IPS-NIHi11 (cell line): Measurements from ENCODE around the gene CRACR2A.

Source experiments
- DNase-seq: peaks from one replicate; pipeline ENCODE4 v3.0.0; 2012; ENCODE audit warnings: mixed read lengths, low spot score

Gene CRACR2A

GRCh38 chr12:3751151-3752095, 1.5 kb downstream of the CRACR2A start:
- DNase-seq, result no peak

GRCh38 chr12:3750616-3751015, 2.3 kb downstream of the CRACR2A start:
- DNase-seq, result no peak

- DNase-seq, result no peak
Observed at GRCh38 chr12:3748620-3749019, 4.3 kb downstream of the CRACR2A start.

GRCh38 chr12:3747976-3748619, 4.8 kb downstream of the CRACR2A start:
- DNase-seq, result no peak

GRCh38 chr12:3747543-3747942, 5.4 kb downstream of the CRACR2A start:
- no peak for DNase-seq

DNA sequence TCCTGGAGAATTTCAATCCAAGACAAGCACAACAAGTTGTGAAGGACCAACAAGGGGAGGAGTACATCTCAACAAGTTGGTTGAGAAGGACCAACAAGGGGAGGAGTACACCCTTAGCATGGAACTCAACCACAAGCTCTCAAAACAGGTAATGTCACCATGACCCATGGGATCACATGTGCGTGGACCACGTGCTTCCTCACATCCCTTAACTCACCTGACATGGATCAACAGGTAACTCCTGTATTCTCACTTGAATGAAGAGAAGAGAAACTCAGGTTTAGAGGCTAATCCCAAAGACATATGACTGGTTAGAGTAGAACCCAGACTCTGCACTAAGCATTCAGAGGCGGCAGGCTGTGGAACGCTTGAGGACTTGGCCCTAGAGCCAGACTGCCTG, 6.2 kb downstream of the CRACR2A start:
- no peak for DNase-seq

- no peak for DNase-seq
Observed at GRCh38 chr12:3745152-3745551, 7.8 kb downstream of the CRACR2A start.

- DNase-seq, result no peak
Observed at GRCh38 chr12:3744229-3744901, 8.5 kb downstream of the CRACR2A start.

GRCh38 chr12:3743803-3744202, 9.1 kb downstream of the CRACR2A start:
- no peak for DNase-seq

GRCh38 chr12:3741882-3742672, 10.8 kb downstream of the CRACR2A start:
- no peak for DNase-seq

- DNase-seq, result no peak
Observed at GRCh38 chr12:3740480-3741231, 12.3 kb downstream of the CRACR2A start.

DNA sequence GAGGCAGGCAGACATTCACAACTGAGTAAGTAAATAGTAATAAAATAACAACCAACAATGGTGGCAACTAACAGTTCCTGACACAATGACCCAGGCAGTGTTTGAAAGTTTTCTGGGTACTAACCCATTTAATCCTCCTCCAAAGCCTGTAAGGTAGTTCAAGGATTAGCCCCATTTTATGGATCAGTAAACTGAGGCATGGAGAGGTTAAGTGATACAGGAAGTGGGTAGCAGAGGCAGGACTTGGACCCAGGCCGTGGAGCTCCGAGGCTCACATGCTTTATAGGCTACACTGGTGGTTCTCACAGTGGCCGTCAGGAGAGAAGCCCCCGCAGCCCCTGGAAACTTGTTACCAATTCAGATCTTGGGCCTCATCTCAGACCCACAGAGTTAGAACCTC, 17.5 kb downstream of the CRACR2A start:
- DNase-seq, result no peak

- no peak for DNase-seq
Observed at GRCh38 chr12:3732901-3733300, 20.0 kb downstream of the CRACR2A start.

GRCh38 chr12:3730111-3730510, 22.8 kb downstream of the CRACR2A start:
- DNase-seq, result no peak

- DNase-seq, result no peak
Observed at GRCh38 chr12:3728686-3729085, 24.2 kb downstream of the CRACR2A start.

- DNase-seq, result no peak
Observed at GRCh38 chr12:3727877-3728632, 24.9 kb downstream of the CRACR2A start.

DNA sequence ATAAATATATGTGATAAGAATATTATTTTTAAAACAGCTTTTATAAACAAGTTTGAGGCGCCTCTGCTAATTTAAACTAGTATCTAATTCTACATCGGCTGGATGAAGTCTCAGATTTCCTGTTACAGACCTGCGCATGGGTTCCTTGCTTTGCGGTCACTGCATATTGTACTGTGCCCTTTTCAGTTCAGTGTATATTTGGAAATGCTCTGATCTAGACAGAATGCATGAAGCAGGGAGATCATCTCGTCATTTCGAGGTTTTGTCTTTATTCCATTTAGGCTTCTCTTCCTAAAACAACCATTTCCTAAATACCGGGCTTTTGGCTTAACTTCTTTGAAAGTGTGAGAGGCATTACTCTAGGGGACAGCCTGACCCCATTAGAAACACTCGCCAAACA, 25.6 kb downstream of the CRACR2A start:
- DNase-seq, result no peak

GRCh38 chr12:3726456-3726855, 26.5 kb downstream of the CRACR2A start:
- DNase-seq, result no peak

GRCh38 chr12:3725388-3726115, 27.4 kb downstream of the CRACR2A start:
- no peak for DNase-seq
